GM18511 (cell line): ENCODE measurements around the gene CHRM4.

Source experiments
- ATAC-seq: cut with Tn5 transposase; IDR thresholded peaks from one replicate; pipeline ENCODE4 v1.9.1; 2021; ENCODE audit warnings: mild to moderate bottlenecking, moderate library complexity; ENCODE audit not compliant: unreplicated experiment

CHRM4 gene

DNA sequence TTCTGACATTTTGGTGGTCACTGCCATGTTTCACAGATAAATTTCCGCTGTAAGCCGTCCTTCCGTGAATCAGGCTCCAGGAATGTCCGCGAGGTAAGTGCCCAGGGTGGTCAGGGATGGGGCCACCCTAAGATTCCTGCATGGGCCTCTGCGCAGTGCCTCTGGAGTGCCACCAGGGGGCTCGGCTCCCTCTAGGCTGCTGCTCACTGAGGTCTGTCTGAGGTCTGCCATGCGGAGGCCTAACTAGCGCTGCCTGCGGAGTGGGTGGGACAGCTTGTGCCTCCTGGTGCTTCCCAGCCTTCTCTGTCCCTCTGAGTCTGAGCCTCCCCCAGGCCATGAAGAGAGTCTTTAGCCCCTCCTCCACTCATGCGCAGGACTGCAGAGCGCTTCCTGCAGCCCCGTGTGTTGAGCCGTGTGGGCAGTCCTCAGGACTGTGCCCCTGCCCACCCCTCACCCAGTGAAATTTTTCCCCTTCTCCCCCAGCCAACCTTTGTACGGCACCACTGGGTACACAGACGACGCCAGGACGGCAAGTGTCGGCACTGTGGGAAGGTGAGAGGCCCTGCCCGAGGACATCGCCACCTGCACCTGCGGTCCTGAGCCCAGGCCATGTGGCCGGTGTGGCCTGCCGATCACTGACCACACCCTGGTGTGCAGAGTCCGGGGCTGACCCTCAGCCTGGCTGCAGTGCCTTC is 22.0 kb downstream of the CHRM4 start:
- no peak for ATAC-seq

DNA sequence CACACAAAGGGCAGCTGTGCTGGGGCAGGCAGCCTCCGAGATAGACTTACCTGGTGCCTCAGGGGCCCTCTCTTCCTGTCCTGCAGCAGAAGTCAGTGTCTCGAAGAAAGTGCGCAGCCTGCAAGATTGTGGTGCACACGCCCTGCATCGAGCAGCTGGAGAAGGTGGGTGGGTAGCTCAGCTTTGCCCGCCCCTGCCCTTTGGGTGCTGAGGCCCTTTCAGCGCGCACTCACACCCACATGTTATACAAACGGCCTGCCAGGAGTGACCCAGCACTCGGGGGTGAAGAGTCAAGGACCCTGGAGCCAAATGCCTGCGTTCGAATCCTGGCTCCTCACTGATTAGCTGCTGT is 23.7 kb downstream of the CHRM4 start:
- ATAC-seq = no peak

DNA sequence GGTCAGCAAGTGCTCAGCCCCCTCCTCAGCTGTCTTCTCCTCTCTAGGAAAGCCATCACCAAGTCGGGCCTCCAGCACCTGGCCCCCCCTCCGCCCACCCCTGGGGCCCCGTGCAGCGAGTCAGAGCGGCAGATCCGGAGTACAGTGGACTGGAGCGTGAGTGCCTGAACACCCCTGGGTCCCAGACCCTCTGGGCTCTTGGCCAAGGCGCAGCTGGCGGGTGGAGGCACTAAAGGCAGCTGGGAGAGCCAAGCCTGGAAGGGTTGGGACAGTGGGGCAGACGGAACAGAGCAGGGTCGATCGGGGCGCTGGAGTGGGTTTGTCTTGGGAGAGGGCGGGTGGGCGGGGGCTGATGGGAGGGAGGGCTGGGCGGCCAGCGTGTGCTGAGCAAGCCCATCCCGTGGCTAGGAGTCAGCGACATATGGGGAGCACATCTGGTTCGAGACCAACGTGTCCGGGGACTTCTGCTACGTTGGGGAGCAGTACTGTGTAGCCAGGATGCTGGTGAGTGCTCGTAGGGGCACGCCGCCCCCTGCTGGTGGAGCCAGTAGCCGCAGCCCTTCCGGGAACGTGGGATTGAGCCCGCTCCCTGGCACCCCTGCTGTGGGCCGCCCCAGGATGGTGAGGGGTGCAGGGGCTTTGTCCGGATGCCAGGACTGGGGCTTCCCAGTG is 24.2 kb downstream of the CHRM4 start:
- ATAC-seq = peak; percentile 76

DNA sequence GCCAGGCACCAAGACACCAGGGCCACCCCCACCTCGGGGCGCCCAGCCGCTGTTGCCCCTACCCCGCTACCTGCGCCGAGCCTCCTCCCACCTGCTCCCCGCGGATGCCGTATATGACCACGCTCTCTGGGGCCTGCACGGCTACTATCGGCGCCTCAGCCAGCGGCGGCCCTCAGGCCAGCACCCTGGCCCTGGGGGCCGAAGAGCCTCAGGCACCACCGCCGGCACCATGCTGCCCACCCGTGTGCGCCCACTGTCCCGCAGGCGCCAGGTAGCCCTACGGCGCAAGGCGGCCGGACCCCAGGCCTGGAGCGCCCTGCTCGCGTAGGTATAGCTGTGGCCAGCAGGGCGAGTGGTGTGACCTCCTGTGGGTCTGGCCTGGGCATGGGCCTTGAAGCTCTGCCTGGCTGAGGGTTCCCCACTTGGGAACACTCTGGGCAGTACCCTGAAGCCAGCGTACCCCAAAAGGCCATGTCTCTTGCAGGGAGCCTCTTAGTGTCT is 24.9 kb downstream of the CHRM4 start:
- ATAC-seq = no peak

DNA sequence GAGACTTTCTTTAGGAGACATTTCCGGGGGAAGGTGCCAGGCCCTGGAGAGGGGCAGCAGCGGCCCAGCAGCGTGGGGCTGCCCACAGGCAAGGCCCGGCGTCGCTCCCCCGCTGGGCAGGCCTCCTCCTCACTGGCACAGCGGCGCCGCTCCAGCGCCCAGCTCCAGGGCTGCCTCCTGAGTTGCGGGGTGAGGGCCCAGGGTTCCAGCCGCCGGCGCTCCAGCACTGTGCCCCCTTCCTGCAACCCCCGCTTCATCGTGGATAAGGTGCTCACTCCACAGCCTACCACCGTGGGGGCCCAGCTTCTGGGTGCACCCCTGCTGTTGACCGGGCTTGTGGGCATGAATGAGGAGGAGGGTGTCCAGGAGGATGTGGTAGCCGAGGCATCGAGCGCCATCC is 25.3 kb downstream of the CHRM4 start:
- ATAC-seq = no peak

DNA sequence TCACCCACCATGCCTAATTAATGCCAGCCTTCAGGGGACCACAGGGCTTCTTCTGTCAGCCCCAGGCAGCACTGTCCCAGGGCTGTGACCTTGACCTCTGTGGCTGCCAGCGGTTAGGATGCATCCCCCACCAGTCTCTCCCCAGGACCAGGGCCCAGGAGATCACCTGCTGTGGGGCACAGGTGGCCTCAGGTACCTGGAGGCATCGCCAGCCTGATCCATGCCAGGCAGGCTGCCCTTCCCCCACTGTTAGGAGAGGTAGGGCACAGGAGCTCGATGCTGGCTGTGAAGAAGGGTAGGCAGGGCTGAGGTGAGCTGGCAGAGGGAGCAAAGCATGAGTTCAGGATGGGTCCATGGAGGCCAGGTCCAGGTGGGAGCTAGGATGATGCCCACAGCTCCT is 26.8 kb downstream of the CHRM4 start:
- no peak for ATAC-seq

DNA sequence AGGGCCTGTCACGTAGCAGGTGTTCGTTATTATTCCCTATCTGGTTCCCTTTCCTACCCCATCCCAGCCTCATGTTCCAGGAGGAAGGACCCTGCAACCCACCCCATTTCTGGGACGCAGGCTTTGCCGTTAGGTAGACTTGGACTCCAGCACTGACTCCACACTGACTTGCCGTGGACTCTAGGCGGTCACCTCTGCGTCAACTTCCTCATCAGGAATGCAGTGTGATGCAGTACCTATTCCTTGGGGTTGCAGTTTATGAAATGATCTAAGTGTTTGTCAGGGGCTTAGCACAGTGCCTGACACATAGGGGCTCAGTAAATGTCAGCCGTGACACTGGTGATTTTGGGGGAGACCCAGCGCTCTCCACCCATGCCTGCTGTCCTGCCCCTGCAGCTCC is 27.5 kb downstream of the CHRM4 start:
- no peak for ATAC-seq

DNA sequence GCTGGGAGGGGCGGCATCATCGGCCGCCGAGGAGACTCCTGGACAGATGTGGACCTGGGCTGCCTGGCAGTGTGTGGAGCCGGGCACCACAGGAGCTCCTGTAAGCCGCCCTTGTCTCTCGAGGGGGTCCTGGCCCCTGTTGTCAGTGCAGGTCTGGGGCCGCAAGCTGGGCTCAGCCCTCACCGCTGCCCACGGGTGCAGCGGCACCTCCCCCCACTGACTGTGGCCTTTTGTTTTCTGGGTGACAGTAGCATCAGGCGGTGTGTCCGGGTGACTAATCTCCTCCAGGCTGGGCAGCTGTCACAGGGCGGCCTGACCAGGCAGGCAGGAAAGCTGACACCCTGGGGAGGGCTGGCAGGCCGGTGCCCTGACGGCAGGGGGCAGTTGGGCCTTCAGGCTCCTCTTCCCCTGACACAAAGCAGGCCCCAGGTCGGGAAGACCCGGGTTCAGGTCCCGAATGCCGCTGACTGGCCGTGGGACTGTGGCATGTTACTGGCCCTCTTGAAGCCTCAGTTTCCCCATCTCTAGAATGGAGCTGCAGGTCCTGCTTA is 28.0 kb downstream of the CHRM4 start:
- ATAC-seq = no peak

DNA sequence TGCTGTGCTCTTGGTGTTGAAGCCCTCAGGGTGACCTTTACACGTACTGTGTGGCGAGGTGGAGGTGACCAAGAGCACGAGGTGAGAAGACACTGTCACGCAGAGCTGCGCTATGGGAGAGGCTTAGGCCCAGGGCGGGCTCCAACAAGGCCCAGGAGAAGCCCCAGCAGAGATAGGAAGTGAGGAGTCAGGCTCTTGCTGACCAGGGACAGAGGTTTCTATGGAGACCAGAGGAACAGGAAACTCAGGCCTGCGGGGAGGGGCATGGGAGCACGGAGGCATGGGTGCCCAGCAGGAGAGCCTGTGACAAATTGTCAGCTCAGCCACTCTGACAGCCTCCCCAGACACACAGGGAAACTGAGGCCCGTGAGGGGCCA is 28.6 kb downstream of the CHRM4 start:
- no peak for ATAC-seq

DNA sequence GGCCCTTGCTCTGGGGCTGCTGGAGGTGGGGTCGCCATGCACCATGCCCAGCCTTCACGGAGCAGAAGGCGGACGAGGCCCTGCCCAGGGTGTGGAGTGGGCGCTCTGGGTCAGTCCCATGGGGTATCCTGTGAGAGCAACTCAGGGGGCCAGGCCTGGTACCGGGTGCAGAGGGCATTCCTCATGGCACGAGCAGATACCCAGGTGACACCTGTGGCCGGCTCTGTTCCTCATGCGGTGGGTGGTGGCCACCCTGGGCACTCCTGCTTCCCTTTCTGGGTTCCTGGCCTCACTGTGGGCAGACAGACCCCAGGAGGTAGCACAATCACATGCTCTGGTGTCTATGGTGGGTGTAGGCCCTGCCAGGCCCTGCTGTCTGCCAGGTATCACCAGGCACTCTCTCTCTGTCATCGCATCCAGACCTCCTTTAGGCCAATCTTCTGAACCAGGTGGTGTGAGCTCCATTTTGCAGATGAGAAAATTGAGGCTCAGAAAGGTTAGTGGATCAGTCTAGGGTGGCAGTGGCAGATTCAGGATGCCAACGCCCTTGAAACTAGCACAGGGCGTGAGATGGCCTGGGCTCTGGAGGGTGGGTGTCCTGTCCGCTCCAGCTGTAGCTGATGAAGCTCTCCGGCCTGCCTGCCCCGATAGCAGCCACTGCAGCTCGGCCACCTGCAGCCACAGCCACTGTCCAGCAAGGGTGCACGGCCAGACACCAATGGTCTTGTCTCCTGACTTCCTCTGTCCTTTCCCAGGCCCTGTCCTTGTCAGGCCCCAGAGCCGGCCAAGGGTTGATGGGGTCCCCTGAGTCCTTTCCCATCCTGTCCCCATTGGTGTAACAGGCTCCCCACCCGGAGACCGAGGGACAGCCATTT is 29.2 kb downstream of the CHRM4 start:
- no peak for ATAC-seq

DNA sequence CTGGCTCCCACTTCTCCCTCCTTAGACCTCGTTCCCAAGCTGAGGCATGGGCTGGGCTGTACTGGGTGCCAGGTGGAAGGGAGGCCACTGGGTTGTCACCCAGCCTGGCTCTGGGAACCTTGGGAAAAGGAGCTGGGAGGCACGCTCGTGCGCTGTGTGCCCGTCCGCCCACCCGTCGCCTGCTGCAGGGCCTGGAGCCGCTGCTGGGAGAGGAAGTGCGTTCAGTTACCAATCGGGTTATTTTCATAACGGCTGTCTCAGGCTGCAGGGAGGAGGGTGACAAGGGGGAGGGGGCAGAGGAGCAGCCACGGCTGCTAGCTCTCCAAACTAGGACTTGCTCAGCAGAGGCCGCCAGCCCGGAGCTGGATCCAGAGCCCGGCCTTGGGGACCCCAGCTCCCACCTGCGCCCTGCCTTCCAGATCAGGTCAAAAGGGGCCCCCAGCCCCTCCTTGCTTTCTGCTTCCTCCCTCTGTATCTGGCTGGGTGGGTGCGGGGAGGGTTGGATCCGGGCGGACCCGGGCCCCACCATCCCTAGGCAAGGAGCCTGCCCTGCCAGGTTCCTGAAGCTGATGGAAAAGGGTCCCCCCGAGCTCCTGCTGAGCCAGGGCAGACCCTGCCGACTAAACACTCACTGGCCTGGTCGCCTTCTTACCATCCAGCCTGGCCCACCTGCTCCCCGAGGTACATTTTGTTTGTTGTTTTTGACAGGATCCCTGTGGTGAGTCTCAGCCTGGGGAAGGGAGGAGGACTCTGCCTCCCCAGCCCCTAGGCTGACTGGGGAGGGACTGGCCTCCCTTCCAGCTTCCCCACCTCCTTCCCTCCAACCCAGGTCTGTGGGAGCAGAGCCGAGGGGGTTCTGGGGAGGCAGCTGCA is 30.1 kb downstream of the CHRM4 start:
- ATAC-seq = peak; percentile 96

DNA sequence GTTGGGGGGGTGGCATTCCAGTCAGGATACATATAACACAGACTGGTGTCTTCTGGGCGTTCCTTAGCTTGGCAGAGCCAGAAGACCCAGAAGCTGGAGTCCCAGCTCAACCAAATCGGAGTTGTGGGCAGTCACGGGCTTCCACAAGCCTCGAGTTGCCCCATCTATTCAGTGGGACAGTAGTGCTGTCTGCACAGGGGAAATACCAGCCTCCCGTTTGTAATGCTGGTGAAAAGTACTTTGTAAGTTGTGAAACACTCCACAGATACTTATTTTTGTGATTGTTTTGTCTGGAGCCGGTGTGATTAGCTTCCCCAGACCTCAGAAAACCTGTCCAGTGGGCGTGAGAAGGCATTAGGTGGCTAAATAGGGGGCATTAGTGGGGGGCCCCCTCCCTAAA is 30.7 kb downstream of the CHRM4 start:
- peak; percentile 30 for ATAC-seq

DNA sequence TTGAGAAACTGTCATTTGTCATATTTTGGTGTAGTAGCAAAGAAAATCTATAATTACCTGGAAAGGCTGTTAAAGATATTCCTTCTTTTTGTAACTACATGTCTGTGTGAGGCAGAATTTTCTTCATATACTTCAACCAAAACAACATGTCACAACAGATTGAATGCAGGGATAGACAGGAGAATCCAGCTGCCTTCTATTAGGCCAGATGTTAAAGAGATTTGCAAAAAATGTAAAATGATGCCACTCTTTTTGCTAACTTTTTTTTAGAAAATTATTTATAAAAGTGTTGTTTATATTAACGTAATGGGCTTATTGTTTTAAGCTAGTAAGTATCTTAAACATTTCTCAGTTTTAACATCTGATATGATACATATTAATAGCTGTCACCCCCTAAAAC is 31.6 kb downstream of the CHRM4 start:
- no peak for ATAC-seq

DNA sequence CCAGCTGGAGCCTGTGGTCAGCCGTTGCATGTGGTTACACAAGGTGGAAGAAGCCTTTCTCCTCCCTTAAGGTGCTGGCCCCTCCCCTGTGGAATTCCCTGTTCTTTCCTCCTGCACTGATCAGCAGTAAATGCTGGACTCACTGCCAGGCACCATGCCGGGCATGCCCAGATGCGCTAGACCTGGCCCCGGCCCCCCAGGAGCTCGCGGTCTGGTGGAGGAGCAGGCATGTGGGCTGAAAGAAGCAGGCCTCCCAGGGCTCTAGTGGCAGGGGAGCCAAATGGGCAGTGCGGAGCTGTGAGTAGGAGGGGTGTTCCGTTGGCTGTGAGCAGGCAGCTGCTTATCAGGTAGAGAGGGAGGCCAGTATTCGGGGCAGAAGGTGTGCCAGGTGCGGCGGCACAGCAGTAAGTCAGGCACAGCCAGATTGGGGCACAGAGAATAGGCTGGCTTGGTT is 34.1 kb downstream of the CHRM4 start:
- no peak for ATAC-seq

DNA sequence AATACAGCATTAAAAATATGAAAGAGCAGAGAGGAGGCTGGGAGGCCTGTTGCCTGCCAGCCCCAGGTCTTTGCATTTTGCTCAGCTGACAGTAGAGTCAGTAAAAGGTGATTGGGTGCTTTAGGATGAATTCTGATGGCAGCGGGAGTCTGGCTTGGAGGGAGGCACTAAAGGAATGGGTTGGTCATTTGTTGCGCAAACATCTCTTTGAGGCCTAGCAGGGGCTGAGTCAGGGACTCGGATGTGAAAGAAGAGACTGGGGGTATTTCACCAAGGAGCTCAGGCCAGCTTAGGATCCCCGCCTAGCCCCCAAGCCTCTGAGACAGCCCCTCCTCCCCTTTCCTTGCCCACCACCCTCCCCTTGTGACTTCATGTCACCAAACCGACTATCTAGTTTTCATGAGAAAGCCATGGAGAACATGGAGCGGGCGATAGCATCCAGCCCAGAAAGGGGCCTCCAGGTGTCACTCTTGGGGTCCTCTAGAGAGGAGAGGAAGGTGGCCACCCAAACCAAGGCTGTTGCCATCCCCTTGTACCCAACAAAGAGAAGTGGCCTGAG is 34.6 kb downstream of the CHRM4 start:
- no peak for ATAC-seq

DNA sequence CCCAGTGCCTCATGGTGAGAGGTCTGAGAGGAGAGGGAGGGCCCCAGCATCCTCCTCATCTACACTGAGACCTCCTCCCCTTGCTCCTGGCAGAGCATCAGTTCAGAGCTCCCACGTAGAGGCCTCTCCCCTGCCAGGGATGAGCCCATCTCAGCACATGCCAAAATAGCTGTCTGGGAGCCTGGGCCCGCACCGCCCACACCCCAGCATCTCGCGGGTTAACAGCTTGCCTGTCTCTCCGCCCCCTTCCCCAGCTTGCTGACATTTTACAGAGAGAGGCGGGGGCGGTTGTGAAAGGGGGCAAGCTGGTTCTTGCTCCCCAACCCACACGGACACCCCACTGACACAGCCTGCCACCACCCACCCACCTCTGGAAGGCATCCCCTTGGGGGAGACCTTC is 37.9 kb downstream of the CHRM4 start:
- ATAC-seq = no peak

DNA sequence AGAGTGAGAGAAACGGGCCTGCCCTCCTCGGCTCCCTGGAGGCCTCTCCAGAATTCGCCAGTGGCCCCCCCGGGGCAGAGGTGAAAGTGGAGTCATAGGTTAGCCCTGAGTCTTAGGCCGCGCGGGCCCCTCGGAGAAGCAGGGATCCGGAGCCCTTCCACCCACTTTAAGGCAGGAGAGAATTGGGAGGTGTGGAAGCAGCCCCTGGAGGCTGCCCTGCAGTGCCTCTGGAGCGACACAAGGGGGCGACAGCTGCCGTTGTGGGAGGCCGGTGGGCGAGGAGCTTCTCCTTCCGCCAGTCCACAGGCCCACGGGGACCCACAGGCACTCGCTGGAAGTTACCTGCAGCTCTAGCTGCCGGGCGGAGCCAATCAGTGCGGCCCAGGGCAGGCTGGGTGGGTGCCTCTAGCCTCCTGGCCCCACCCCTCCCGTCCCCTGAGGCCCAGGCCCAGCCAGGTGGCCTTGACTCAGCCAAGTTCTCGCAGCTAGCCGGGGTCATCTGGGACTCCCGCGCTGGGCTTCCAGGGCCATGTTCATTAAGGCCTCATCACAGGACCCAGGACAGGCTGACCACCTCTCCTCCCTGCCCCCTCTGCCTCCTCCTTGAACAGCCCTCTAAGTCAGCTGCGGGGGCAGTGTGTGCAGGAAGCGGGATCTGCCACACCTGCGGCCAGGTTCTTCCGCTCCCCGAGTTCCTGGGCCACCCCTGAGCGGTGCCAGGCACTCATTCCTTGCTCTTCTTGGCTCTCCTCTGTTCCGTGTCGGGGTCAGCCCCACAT is 39.3 kb downstream of the CHRM4 start:
- ATAC-seq = no peak

DNA sequence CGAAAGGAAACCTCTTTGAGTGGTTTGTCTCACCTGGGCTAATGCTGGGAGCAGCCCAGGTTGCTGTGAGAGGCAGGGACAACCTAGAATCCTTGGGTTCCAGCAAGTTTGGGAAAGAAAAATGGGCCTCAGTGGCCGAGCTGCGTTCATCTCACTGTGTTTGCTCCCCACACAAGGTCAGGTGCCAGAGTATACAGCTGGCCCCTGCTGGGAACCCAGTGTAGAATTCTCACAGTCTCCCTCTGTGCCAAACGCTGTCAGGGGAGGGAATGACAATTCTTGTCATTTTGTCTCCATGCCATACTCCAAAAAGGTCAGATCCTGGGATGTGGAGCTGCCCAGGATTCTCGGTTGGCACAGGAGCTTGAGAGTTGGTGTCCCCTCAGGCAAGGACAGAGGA is 40.0 kb downstream of the CHRM4 start:
- ATAC-seq = no peak

DNA sequence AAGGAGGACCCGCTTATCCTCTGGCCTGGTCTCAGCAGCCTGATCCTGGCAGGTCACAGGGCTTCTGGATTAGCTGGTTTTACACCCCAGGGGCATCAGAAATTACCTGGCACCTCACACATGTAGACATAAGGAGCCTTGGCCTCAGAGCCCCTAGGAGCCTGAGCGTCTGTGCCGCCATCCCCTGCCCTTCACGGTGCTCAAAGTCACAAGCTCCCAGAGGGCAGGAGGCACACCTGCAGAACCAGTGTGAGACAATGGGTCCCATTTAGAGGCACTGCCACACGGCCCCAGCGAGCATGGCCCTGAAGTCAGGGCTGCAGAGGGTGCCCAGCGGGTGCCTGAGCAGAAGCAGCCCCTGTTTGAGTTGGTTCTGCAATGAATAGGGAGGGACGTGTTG is 40.4 kb downstream of the CHRM4 start:
- ATAC-seq = no peak
